Hepatocyte (in vitro differentiated cells): ENCODE data around the gene ACSS3. TPM values are rescaled to one million over a fixed set of nuclear protein-coding genes. Genes with fewer than 3 reads are reported as not detected.

ENCODE experiments used
- DNase-seq: peaks from one replicate; pipeline ENCODE4 v3.0.0-alpha.2; 2016; ENCODE audit warnings: low spot score
- H2AFZ ChIP-seq: fragments of 200-600 bp; sonication (generic); 2 replicates; pipeline ENCODE4 v1.6.0; 2016; ENCODE audit warnings: antibody characterized with exemption, mild to moderate bottlenecking
- H3K27ac ChIP-seq: fragments of 200-600 bp; sonication (generic); 2 replicates; pipeline ENCODE4 v1.5.1; 2016; ENCODE audit warnings: mild to moderate bottlenecking
- H3K27me3 ChIP-seq: fragments of 200-600 bp; sonication (generic); 2 replicates; pipeline ENCODE4 v1.6.1; 2016
- H3K36me3 ChIP-seq: fragments of 200-600 bp; sonication (generic); replicated peaks from 2 replicates; pipeline ENCODE4 v1.5.1; 2016; ENCODE audit warnings: low read depth; ENCODE audit not compliant: insufficient read depth
- H3K4me1 ChIP-seq: fragments of 200-600 bp; sonication (generic); 2 replicates; pipeline ENCODE4 v1.5.1; 2016; ENCODE audit warnings: mild to moderate bottlenecking, moderate library complexity; ENCODE audit not compliant: insufficient read depth
- H3K4me2 ChIP-seq: fragments of 200-600 bp; sonication (generic); 2 replicates; pipeline ENCODE4 v1.6.0; 2016
- H3K4me3 ChIP-seq: fragments of 200-600 bp; sonication (generic); 2 replicates; pipeline ENCODE4 v1.5.1; 2016; ENCODE audit warnings: mild to moderate bottlenecking
- H3K79me2 ChIP-seq: fragments of 200-600 bp; sonication (generic); 2 replicates; pipeline ENCODE4 v1.6.0; 2017; ENCODE audit warnings: mild to moderate bottlenecking
- H3K9me2 ChIP-seq: fragments of 200-600 bp; sonication (generic); replicated peaks from 2 replicates; pipeline ENCODE4 v1.6.0; 2017; ENCODE audit warnings: mild to moderate bottlenecking; ENCODE audit not compliant: insufficient read depth
- H3K9me3 ChIP-seq: fragments of 200-600 bp; sonication (generic); 2 replicates; pipeline ENCODE4 v1.5.1; 2016; ENCODE audit warnings: low read depth, mild to moderate bottlenecking
- H4K20me1 ChIP-seq: fragments of 200-600 bp; sonication (generic); 2 replicates; pipeline ENCODE4 v1.6.0; 2016; ENCODE audit warnings: mild to moderate bottlenecking; ENCODE audit not compliant: insufficient read depth, poor library complexity, severe bottlenecking
- CTCF ChIP-seq: fragments of 200-600 bp; sonication (generic); IDR thresholded peaks from 2 replicates; pipeline ENCODE4 v1.5.1; 2016; ENCODE audit warnings: antibody characterized with exemption, mild to moderate bottlenecking; ENCODE audit not compliant: poor library complexity
- EZH2 ChIP-seq: fragments of 200-600 bp; sonication (generic); IDR thresholded peaks from 2 replicates; pipeline ENCODE4 v1.6.1; 2016; ENCODE audit warnings: antibody characterized with exemption, mild to moderate bottlenecking, borderline replicate concordance
- EZH2phosphoT487 ChIP-seq: fragments of 200-600 bp; sonication (generic); IDR thresholded peaks from one replicate; pipeline ENCODE4 v1.6.1; 2018; ENCODE audit warnings: antibody characterized with exemption, mild to moderate bottlenecking, low read depth, moderate library complexity; ENCODE audit not compliant: unreplicated experiment, severe bottlenecking
- WGBS: methylation state at CpG from one replicate; pipeline ENCODE4 v1.1.6; 2016; ENCODE audit warnings: low lambda C conversion rate; ENCODE audit errors: missing lambda C conversion rate; 5-methylcytosine and 5-hydroxymethylcytosine counted together
- polyA plus RNA-seq: library from polyadenylated mRNA; unstranded; fragments of >200 nt; fragmentation: Nextera tagmentation; extraction: Ambion mirVana; gene quantifications from 2 replicates; pipeline ENCODE4 v1.2.1, GENCODE V29; 2016
- total RNA-seq: library from RNA; depleted of rRNA; stranded (reverse); fragments of >200 nt; gene quantifications from 2 replicates; pipeline ENCODE4 v1.2.3, GENCODE V29; 2014

The ACSS3 gene
- 18.8 and 31.4 TPM in 2 replicates for total RNA-seq
- polyA plus RNA-seq: 8.0 and 8.5 TPM in 2 replicates

DNA sequence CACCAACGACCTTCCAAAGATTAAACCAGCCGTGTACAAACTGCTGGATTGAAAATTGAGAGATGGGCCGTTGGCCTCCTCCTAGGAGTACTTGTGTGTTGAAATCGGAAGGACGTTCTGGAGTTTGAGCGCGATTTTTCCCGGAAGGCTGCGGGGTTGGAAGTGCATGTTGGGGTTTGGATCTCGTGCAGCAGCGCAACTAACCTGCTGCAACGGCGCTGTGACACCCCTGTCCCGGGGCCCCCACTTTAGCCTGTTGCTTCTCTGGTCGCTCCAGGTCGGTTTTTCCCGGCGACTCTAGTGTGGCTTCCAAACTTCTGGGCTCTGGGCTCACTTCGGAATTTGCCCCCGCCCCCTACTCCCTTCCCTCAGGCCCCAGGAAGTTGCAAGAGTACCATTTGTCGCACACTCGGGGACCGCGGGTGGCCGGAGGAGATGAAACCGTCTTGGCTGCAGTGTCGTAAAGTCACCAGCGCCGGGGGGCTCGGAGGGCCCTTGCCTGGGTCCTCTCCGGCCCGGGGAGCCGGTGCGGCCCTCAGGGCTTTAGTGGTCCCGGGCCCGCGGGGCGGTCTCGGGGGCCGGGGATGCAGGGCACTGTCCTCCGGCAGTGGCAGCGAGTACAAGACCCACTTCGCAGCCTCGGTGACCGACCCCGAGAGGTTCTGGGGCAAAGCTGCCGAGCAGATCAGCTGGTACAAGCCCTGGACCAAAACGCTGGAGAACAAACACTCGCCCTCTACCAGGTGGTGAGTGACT, at the start of gene ACSS3:
Gene ACSS3 (plus strand): TSS at position 394 of the 756 bp plus-strand sequence. CDS start 42 bp downstream, at position 436.
- Histone ChIP-seq H3K36me3 (no peaks in the 10 kb centered on the region), H3K4me1 (peaks cover 12% of the 10 kb centered on the region), H3K4me3 (peak within 1 kb of the TSS; percentile 82), H3K27ac (peak within 1 kb of the TSS; percentile 74), H3K9me2 (no peaks in the 10 kb centered on the region), H4K20me1 (no peaks in the 10 kb centered on the region), H3K4me2 (peak within 1 kb of the TSS; percentile 92), H3K9me3 (no peaks in the 10 kb centered on the region), H3K27me3 (no peaks in the 10 kb centered on the region), H2AFZ (peak within 1 kb of the TSS; percentile 97), H3K79me2 (peaks cover 12% of the 10 kb centered on the region)
- TF ChIP-seq EZH2phosphoT487: no peak
- TF ChIP-seq CTCF: no peak
- TF ChIP-seq EZH2: no peak
- peak; percentile 57 for DNase-seq
- 2% methylated on average over 49 of the region's 49 CpGs for WGBS

GRCh38 chr12:81034926-81035325, 43.0 kb upstream of the ACSS3 start:
- Histone ChIP-seq H3K4me1 (no peaks in the 10 kb centered on the region), H3K4me2 (no peak overlapping the region), H3K9me3 (no peaks in the 10 kb centered on the region), H2AFZ (no peak overlapping the region), H3K9me2 (no peaks in the 10 kb centered on the region), H4K20me1 (no peaks in the 10 kb centered on the region), H3K79me2 (no peaks in the 10 kb centered on the region), H3K4me3 (no peak overlapping the region), H3K27ac (no peak overlapping the region), H3K36me3 (no peaks in the 10 kb centered on the region), H3K27me3 (no peaks in the 10 kb centered on the region)
- 80% methylated on average over 1 of the region's 1 CpG for WGBS
- DNase-seq: no peak
- TF ChIP-seq EZH2: no peak
- TF ChIP-seq EZH2phosphoT487: no peak
- no peak for TF ChIP-seq CTCF

DNA sequence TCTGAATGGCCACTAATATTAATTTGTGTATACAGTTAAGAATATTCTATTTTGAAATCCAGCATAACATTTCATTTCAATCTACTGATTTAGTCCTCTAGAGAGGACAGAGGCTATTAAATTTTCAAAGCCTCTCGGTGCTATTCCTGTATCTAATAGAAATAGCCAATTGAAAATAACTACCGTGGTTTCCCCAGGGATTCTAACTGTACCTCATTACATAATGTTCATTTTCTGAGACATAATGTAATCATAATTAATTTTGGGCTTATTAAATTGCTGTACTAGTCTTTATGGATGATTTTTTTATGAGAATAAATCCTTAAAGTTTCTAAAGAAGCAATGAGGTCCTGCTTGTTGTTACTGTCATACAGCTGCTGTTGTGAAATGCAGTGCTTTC, 38.6 kb upstream of the ACSS3 start:
- H3K27me3 ChIP-seq: no peaks in the 10 kb centered on the region
- H3K4me3 ChIP-seq: no peak overlapping the region
- WGBS: 94% methylated on average over 2 of the region's 2 CpGs
- no peaks in the 10 kb centered on the region for H3K79me2 ChIP-seq
- H3K9me2 ChIP-seq: no peaks in the 10 kb centered on the region
- DNase-seq: no peak
- no peaks in the 10 kb centered on the region for H3K36me3 ChIP-seq
- no peak for TF ChIP-seq EZH2
- TF ChIP-seq CTCF: no peak
- no peak for TF ChIP-seq EZH2phosphoT487
- no peaks in the 10 kb centered on the region for H3K9me3 ChIP-seq
- no peak overlapping the region for H3K4me2 ChIP-seq
- no peaks in the 10 kb centered on the region for H4K20me1 ChIP-seq
- no peak overlapping the region for H2AFZ ChIP-seq
- H3K27ac ChIP-seq: no peak overlapping the region
- no peaks in the 10 kb centered on the region for H3K4me1 ChIP-seq
